Measurements from ENCODE around the gene FRMPD4. TPM values are rescaled to one million over a fixed set of nuclear protein-coding genes. Genes with fewer than 3 reads are reported as not detected.

The FRMPD4 gene
- total and polyA plus RNA-seq, 12 donors: 0.03 to 4.1 (median 2.0) TPM

GRCh38 chrX:12711435-12712040 lies 573.3 kb downstream of the FRMPD4 start:
- DNase-seq: no peak
- Histone ChIP-seq H3K9me3 (no peaks in the 10 kb centered on the region), H3K4me1 (no peaks in the 10 kb centered on the region), H3K27me3 (peaks cover 0 to 17% (median 0%) of the 10 kb centered on the region in 7 donors), H3K27ac (no peak overlapping the region), H3K4me3 (no peak overlapping the region), H3K36me3 (no peaks in the 10 kb centered on the region)
- intact Hi-C loops (cut with DNase I): no loop called here
- WGBS, 2 donors: 55 to 64% methylated on average over 3 to 4 of the region's 4 CpGs
- no peak for ATAC-seq
- TF ChIP-seq CTCF (IDR thresholded peaks at IDR 0.05): no peak

GRCh38 chrX:12716574-12716973 lies 578.3 kb downstream of the FRMPD4 start:
- no peak overlapping the region for H3K4me3 ChIP-seq
- no peak for ATAC-seq
- no peaks in the 10 kb centered on the region for H3K9me3 ChIP-seq
- no peak for DNase-seq
- WGBS, 2 donors: 89 to 91% methylated on average over 15 of the region's 15 CpGs
- H3K27ac ChIP-seq: no peak overlapping the region
- intact Hi-C loops (cut with DNase I): no loop called here
- no peak for TF ChIP-seq CTCF (IDR thresholded peaks at IDR 0.05)
- H3K27me3 ChIP-seq: peaks cover 0 to 6% (median 0%) of the 10 kb centered on the region in 7 donors
- H3K36me3 ChIP-seq: no peaks in the 10 kb centered on the region
- no peaks in the 10 kb centered on the region for H3K4me1 ChIP-seq

GRCh38 chrX:12719837-12720236 lies 581.6 kb downstream of the FRMPD4 start:
- no peaks in the 10 kb centered on the region for H3K9me3 ChIP-seq
- TF ChIP-seq CTCF (IDR thresholded peaks at IDR 0.05): no peak
- no peaks in the 10 kb centered on the region for H3K36me3 ChIP-seq
- DNase-seq (no peak), ATAC-seq (no peak)
- H3K4me3 ChIP-seq: no peak overlapping the region
- H3K4me1 ChIP-seq: no peaks in the 10 kb centered on the region
- intact Hi-C loops (cut with DNase I): no loop called here
- H3K27ac ChIP-seq: no peak overlapping the region
- peaks cover 0 to 15% (median 0%) of the 10 kb centered on the region in 7 donors for H3K27me3 ChIP-seq

- TF ChIP-seq CTCF (IDR thresholded peaks at IDR 0.05): no peak
- no peak overlapping the region for H3K4me3 ChIP-seq
- no peaks in the 10 kb centered on the region for H3K9me3 ChIP-seq
- DNase-seq: no peak
- H3K27me3 ChIP-seq: peaks cover 0 to 20% (median 0%) of the 10 kb centered on the region in 7 donors
- H3K27ac ChIP-seq: no peak overlapping the region
- WGBS, 2 donors: 58 to 60% methylated on average over 8 of the region's 8 CpGs
- H3K36me3 ChIP-seq: no peaks in the 10 kb centered on the region
- H3K4me1 ChIP-seq: no peaks in the 10 kb centered on the region
- no peak for ATAC-seq
- intact Hi-C loops (cut with DNase I): no loop called here
Measured at GRCh38 chrX:12721042-12721441, 582.8 kb downstream of the FRMPD4 start.
